Left lobe of liver (tissue), 2 donors: ENCODE results near the gene GPS1. TPM values are rescaled to one million over a fixed set of nuclear protein-coding genes. Genes with fewer than 3 reads are reported as not detected.

Experiments used
- ATAC-seq: fragments of 200-7000 bp; cut with Tn5 transposase; one replicate; pipeline ENCODE4 v1.9.1; 2020; ENCODE audit warnings: mild to moderate bottlenecking, moderate library complexity
- DNase-seq: peaks from one replicate; pipeline ENCODE4 v3.0.0-alpha.2; 2020; ENCODE audit warnings: low spot score
- total RNA-seq: library from RNA; stranded (reverse); gene quantifications from one replicate; pipeline ENCODE4 v1.2.1, GENCODE V29; 2021
- donor health status: DM: no; HTN: no; CAD: no; lungs with moderate emphysema.
- donor health status: DM: no; HTN: yes; CAD: no.

GPS1 gene
- total RNA-seq, 1 donor from 2014 or later = 84.1 TPM

DNA sequence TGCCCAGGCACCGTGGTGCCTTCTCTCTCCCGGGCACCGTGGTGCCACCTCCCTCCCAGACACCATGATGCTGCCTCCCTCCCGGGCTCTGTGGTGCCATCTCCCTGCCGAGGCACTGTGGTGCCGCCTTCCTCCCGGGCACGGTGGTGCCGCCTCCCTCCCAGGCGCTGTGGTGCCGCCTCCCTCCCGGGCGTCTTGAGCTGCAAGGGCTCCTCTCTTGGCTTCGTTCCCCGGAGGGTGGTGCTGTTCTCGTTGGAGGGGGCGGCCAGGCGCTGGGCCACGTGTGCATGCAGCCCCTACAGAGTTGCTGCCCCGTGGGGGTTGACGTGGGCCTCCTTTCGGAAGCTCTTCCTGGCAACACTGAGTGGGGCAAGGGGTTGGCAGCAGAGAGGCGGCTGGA is 37.3 kb upstream of the GPS1 start:
- DNase-seq (no peak), ATAC-seq (no peak)

- DNase-seq = no peak
- no peak for ATAC-seq
These were observed 36.8 kb upstream of the GPS1 start for GRCh38 chr17:82014971-82015310.

GRCh38 chr17:82015311-82015971 is 36.3 kb upstream of the GPS1 start:
- ATAC-seq = no peak
- DNase-seq = no peak

DNA sequence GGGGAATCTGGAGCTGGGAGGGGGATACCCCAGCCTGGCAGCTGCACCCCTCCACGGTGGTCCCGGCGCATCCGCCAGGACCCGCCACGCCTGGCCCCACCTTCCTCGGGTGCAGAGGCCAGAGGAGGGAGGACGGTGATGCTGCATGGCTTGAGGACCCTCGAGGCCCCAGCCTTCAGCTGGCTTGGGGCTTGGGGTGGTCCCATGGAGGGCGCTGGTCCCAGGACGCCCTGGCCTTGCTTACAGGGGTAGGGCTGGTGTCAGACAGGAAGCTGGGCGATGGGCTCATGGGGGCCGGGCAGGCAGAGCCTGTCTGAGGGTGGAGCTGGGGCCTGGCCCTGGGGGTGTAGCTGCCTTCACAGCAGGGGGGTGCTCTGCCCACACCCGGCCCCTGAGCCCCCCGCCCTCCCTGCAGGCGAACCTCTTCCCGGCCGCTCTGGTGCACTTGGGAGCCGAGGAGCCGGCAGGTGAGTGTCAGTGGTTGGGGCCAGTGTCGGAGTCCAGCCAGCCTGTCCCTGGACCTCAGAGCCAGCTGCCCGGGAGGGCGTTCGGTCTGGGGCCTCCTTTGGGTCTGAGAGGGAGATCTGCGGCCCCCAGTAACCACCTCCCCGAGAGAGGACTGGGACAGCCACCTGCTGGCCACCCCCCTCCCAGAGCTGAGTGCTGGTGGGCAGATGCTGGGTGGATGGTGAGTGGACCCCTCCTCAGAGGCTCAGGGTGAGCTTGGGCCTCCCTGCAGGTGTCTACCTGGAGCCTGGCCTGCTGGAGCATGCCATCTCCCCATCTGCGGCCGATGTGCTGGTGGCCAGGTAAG is 35.4 kb upstream of the GPS1 start:
- no peak for ATAC-seq
- no peak for DNase-seq

DNA sequence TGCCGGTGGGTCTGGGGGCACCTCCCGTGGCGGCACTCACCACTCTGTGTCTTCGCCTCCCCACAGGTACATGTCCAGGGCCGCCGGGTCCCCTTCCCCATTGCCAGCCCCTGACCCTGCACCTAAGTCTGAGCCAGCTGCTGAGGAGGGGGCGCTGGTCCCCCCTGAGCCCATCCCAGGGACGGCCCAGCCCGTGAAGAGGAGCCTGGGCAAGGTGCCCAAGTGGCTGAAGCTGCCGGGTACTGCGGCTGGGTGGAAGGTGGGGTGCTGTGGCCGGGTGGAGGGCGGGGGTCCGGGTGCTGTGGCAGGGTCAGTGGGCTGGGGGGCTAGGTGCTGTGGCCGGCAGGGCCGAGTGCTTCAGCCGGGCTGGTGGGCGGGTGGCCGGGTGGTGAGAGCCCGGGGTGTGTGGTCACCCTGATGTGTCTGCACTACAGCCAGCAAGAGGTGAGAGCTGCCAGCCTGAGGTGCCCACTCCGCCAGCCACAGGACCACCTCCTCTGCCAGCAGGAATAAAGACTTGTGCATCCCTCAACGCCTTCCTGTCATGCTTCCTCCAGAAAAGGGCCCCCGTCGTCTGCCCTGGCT is 34.7 kb upstream of the GPS1 start:
- ATAC-seq (no peak), DNase-seq (no peak)

- no peak for DNase-seq
- ATAC-seq = no peak
These were observed 34.0 kb upstream of the GPS1 start for GRCh38 chr17:82017612-82018151.

DNA sequence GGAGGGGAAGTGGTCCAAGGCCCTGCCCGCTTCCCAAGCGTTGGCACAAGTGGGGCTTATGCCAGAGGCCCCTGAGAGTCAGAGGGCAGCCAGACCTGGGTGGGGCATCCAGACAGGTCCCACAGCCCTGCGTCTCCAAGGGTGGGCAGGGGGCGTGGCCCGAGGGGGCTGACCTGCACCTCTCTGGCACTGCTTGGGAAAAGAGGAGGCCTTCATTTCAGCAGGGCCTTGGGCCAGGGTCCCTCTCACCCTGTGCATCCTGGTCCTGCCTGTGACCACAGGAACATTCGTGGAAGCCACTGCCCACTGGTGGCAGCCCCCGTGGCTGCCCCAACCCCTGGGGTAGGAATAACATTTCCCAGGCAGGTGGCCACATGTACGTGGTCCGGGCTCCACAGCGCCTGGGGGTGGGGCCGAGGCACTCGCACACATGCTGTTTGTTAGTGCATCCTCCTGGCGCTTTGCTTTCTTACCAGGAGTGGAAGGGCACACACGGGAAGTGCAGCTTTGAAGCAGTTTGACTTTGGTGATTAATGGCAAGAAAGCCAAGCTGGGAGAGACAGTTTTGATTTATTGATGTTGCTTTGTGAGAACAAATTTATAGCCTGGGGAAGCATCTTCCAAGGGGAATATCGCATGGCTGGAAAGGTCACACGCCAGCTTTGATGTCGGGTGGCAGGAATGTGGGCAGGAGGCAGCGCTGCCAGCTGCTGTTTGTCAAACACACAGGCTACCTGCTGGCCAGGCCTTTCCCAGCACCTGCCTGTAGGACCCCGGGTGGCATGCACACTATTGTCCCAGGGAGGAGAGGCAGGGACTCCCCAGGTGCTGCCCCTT is 33.3 kb upstream of the GPS1 start:
- no peak for ATAC-seq

GRCh38 chr17:82018989-82019689 is 32.6 kb upstream of the GPS1 start:
- DNase-seq (no peak), ATAC-seq (no peak)

More for the DNA sequence above, 33.3 kb upstream of the GPS1 start:
- DNase-seq = no peak

DNA sequence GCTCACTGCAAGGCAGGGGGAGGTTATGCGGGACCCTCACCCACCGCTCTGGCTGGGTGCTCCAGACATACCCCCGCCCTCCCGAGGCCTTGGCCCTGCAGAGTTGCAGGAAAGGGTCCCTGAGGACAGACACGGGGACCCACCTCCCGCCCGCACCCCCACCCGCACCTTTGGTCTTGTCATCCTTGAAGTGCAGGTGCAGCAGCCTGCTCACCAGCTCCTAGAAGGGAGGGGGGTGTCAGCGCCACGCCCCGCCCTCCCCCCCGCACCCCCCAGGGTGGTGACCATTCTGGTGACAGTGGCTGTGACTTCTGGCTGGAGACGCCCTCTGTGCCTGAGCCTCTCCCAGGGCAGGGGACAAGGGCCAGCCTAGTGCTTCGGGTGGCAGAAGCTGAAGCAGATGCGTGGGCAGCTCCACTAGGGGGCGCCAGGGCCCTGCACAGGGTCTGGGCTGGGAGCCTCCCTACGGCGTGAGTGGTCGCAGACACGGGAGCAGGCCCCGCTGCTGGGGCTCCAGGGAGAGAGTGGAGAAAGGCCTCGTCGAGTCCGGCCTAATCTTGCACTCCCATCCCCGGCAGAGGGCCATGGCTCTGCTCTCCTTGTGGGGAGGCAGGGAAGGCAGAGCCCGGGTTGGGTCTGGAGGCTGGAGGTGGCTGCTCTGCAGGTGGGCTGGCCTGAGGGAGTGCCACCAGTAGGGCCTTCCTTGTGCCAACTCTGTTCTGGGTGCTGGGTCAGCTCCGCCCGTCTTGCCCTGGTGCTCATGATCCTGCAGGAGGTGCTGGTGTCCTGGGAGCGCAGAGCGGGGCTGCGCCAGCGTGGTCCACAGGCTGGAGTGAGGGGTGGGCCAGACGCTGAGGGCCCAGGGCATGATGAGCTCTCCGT is 31.8 kb upstream of the GPS1 start:
- ATAC-seq (peak; percentile 27), DNase-seq (peak; percentile 76)

DNA sequence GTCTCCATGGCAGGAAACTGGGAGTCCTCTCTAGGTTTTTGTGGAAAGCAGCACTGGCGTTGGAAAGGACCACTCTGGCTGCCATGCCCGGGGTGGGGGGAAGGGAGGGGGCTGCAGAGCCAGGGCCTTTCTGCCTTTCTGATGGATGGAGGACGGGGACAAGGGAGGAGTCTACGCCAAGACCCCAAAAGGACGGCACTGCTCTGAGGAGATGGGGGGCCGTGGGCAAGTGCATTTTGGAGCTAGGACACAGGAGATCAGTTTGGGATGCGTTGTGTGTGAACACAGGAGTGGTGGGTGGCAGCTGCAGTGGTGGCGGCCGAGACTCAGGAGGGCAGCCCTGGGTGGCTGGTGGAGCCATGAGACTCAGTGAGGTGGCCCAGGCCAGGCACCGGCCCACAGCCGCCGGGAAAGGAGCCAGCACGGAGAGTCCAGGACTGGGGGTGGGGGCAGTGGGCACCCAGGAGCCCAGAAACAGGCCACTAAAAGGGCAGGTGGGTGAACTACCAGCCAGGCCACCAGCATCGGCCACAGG is 31.1 kb upstream of the GPS1 start:
- DNase-seq = no peak

GRCh38 chr17:82021107-82021899 is 30.4 kb upstream of the GPS1 start:
- ATAC-seq (peak; percentile 40), DNase-seq (peak; percentile 83)

More for the DNA sequence above, 31.1 kb upstream of the GPS1 start:
- no peak for ATAC-seq

DNA sequence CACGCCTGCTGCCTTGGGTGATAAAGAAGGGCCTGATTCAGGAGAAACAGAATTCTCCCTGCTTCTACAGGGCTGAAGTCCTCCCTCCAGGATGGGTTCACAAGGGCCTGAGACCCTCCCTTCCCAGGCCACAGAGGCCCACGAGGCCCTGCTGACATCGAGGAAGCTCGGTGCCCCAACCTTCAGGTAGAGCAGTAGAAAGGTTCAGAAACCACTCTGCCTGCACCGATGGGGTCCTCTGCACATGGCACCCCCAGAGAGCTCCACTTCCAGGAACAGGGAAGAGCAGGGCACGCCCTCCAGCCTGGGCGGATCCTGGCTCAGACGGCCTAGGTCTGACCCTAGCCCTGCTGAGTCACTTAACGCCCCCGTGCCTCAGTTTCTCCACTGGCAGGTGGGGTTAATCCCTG is 29.8 kb upstream of the GPS1 start:
- DNase-seq (no peak), ATAC-seq (no peak)

DNA sequence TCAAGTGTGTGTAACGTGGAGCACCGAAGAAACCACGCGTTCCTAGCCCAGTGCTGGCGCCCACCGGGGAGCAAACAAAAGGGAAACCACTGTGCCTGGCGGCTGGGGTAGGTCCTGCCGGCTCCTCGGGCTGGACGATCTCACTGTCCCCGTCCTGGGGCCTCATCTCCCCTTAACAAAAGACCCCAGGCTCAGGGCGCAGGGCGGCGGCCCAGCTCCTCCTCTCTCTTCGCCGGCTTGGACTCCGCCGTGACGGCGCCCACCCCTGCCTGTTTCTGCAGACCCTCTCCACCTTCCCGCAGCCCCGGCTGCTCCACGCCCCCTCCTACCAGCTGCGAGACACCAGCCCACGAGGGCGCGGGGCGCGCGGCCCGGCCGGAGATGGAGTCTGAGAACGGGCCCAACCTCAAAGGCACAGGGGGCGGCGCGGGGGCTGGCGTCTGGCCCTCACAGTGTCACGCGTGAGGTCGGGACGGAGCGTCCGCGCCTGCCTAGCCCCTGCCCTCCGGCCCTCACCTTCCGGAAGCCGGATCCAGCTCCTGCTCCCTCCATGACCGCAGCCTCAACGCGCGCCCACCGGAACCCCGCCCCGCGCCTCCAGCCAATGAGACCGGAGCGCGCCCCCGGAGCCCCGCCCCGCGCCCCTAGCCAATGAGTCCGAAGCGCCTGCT is 29.3 kb upstream of the GPS1 start, which contains the start of gene CENPX:
Gene CENPX, minus strand, starts transcription at position 569 of the 671 bp plus-strand sequence. Its CDS starts 17 bp downstream, at position 552.
- ATAC-seq = no peak
- no peak for DNase-seq

DNA sequence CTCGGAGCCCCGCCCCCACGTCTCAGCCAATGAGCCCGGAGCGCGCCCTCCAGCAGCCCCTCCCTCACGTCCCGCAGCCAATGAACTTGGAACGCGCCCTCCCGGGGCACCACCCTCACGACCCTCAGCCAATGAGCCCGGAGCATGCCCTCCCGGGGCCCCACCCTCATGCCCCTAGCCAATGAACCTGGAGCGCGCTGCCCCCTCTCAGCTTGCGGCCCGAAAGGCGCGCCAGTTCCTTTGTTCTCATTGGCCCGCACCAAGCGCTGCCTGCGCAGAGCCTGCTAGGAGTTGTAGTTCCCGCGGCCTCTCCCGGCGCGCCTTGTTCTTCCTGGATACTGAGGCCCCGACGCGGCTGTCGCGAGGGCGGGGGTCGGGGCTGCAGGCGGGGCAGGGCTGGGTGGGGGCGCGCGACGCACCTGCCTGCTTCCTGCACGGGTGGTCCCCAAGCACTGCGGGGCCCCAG is 28.7 kb upstream of the GPS1 start, which contains the start of gene LRRC45:
Gene LRRC45, plus strand, starts transcription at position 325 of the 466 bp plus-strand sequence. CDS start 339 bp downstream, outside the sequence.
- ATAC-seq = peak; percentile 73
- peak; percentile 100 for DNase-seq

DNA sequence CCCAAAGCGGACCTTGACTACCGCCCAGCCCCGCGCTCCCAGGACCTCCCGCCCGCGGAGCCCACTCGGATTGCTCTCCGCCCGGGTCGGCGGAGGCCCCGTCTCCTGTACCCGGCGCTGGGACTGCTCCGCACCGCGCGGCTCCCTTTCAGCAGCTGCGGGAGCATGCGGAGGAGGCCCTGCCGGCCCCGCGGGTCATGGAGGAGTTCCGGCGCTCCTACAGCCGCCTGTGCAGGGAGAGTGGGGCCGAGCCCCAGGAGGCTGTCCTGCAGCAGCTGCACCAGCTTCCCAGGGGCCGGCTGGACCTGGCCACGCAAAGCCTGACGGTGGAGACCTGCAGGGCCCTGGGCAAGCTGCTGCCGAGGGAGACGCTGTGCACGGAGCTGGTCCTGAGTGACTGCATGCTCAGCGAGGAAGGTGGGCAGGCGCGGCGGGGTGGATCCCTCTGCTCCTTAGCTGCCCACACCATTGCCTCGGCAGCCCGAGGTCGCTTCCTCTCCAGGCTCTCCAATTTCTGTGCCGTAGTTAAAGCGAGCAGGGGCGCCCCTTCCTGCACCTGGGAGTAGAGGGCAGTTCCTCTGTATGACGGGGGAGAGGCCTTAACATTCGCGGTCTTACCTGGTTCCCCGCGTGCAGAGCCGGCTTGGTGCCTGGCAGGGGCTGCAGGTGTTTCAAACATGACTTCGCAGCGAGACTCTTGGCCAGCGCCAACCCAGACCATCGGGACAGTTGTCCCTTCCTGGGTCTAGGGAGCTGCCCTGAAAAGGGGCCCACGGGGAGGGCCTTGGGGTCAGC is 28.1 kb upstream of the GPS1 start:
- ATAC-seq = no peak

DNA sequence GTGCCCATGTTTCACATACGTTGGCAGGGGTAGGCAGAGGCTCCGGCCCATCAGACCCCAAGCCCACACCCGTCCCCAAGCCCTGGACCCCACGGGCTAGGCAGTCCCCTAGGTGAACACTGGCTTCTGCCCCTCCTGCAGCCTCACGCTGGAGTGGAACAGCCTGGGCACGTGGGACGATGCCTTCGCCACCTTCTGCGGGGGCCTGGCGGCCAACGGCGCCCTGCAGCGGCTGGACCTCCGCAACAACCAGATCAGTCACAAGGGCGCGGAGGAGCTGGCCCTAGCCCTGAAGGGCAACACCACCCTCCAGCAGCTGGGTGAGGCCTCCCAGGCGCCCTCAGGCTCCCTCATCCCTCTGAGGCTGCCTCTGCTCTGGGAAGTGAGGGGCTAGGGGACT is 26.8 kb upstream of the GPS1 start:
- no peak for ATAC-seq
- no peak for DNase-seq

More for the DNA sequence above, 28.1 kb upstream of the GPS1 start:
- no peak for DNase-seq
